ENCODE data around the gene RBM44. TPM values are rescaled to one million over a fixed set of nuclear protein-coding genes. Genes with fewer than 3 reads are reported as not detected.

The RBM44 gene
- total RNA-seq, 1 experiment from 2014 or later: 0.14 TPM

GRCh38 chr2:237877576-237878307 is 79.2 kb downstream of the RBM44 start:
- Histone ChIP-seq H3K36me3 (ENCODE audit: control insufficient read depth, insufficient read depth, low read length) (no peaks in the 10 kb centered on the region), H3K27me3 (replicated peaks; ENCODE audit: control insufficient read depth, insufficient read depth, low read length) (no peaks in the 10 kb centered on the region), H3K4me1 (no peaks in the 10 kb centered on the region), H3K4me3 (ENCODE audit: low read depth, low read length) (no peak overlapping the region), H3K9me3 (no peaks in the 10 kb centered on the region)
- Mint-ChIP-seq H3K4me3 (ENCODE audit: unreplicated experiment) (no peak overlapping the region), H3K36me3 (ENCODE audit: insufficient read depth, unreplicated experiment) (no peaks in the 10 kb centered on the region), H3K27me3 (ENCODE audit: insufficient read depth, unreplicated experiment) (no peaks in the 10 kb centered on the region), H3K9me3 (ENCODE audit: unreplicated experiment) (no peaks in the 10 kb centered on the region), H3K4me1 (ENCODE audit: low read depth, unreplicated experiment) (no peaks in the 10 kb centered on the region), H3K27ac (ENCODE audit: unreplicated experiment) (no peak overlapping the region)
- TF ChIP-seq, protein P1, sequence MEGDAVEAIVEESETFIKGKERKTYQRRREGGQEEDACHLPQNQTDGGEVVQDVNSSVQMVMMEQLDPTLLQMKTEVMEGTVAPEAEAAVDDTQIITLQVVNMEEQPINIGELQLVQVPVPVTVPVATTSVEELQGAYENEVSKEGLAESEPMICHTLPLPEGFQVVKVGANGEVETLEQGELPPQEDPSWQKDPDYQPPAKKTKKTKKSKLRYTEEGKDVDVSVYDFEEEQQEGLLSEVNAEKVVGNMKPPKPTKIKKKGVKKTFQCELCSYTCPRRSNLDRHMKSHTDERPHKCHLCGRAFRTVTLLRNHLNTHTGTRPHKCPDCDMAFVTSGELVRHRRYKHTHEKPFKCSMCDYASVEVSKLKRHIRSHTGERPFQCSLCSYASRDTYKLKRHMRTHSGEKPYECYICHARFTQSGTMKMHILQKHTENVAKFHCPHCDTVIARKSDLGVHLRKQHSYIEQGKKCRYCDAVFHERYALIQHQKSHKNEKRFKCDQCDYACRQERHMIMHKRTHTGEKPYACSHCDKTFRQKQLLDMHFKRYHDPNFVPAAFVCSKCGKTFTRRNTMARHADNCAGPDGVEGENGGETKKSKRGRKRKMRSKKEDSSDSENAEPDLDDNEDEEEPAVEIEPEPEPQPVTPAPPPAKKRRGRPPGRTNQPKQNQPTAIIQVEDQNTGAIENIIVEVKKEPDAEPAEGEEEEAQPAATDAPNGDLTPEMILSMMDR (IDR thresholded peaks at IDR 0.05; ENCODE audit: insufficient read depth in 1 of 2, low read depth in 1 of 2, low read length in 1 of 2, severe bottlenecking in 1 of 2, unreplicated experiment in 1 of 2): no peak
- BruUV-seq (replicated peaks): no TSS peak
- CTCF ChIA-PET: no interaction called here
- no peak for DNase-seq
- POLR2A ChIA-PET: no interaction called here
- intact Hi-C loops (cut with micrococcal nuclease; ENCODE audit: unreplicated experiment): no loop called here

DNA sequence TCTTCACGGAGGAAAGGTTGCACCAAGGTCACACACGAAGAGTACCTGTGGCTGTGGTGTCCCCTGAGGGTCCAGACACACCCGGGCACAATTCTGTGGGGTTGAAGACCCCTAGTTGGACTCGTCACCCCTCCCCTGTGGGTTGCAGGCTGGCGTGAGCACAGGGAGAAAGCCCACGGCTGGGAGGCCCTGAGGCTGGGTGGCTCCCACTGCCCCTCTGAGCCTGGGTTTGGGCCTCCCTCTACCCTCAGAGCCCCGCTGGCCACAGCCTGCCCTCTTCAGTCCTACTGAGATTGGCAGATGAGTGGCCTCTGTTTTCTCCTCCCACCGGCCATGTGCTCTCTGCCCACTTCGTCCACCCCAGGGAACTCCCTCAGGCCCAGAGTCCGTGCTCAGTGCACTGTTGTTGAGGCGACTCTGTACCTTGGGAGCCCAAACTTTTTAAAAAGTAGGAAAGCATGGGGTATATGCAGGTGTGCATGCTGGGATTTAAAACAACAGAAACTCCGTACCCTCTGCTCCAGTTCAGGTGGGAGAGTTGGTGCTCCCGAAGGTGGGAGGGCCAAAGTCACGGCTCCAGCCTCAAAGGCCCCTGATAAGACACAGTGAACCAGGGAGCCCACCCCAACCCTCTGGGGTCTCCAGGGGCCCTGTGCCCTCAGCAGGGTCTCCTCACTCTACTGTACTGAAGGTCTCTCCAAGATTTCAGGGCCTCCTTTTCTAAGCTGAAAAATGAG is 79.9 kb downstream of the RBM44 start:
- H3K9me3 Mint-ChIP-seq (ENCODE audit: unreplicated experiment): no peaks in the 10 kb centered on the region
- no peaks in the 10 kb centered on the region for H3K4me1 Mint-ChIP-seq (ENCODE audit: low read depth, unreplicated experiment)
- H3K27me3 Mint-ChIP-seq (ENCODE audit: insufficient read depth, unreplicated experiment): no peaks in the 10 kb centered on the region
- no peaks in the 10 kb centered on the region for H3K36me3 Mint-ChIP-seq (ENCODE audit: insufficient read depth, unreplicated experiment)
- Histone ChIP-seq H3K4me1 (no peaks in the 10 kb centered on the region), H3K9me3 (no peaks in the 10 kb centered on the region), H3K4me3 (ENCODE audit: low read depth, low read length) (no peak overlapping the region), H3K36me3 (ENCODE audit: control insufficient read depth, insufficient read depth, low read length) (no peaks in the 10 kb centered on the region), H3K27me3 (replicated peaks; ENCODE audit: control insufficient read depth, insufficient read depth, low read length) (no peaks in the 10 kb centered on the region)
- CTCF ChIA-PET: no interaction called here
- intact Hi-C loops (cut with micrococcal nuclease; ENCODE audit: unreplicated experiment): no loop called here
- H3K27ac Mint-ChIP-seq (ENCODE audit: unreplicated experiment): no peak overlapping the region
- POLR2A ChIA-PET: no interaction called here
- no TSS peak for BruUV-seq (replicated peaks)
- H3K4me3 Mint-ChIP-seq (ENCODE audit: unreplicated experiment): no peak overlapping the region
- no peak for DNase-seq
- TF ChIP-seq, protein P1 (IDR thresholded peaks at IDR 0.05; ENCODE audit: insufficient read depth in 1 of 2, low read depth in 1 of 2, low read length in 1 of 2, severe bottlenecking in 1 of 2, unreplicated experiment in 1 of 2): no peak

DNA sequence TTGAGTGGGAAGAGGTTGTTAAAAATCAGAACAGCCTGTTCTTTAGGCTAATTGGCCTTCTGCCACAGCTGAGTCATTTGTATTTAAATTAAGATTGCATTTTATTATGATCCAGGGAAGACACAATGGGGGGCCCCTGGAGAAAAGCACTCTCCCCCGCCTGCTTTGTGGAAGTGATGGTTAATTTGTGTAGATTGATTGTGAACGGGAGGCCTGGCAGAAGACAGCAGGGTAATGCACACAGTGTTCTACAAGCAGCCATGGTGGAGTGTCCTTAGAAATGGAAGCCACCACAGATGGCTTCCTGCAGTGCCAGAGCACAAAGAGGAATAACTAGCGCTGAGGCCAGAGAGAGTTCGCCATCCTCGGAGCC is 80.5 kb downstream of the RBM44 start:
- H3K36me3 ChIP-seq (ENCODE audit: control insufficient read depth, insufficient read depth, low read length): no peaks in the 10 kb centered on the region
- TF ChIP-seq, protein P1 (IDR thresholded peaks at IDR 0.05; ENCODE audit: insufficient read depth in 1 of 2, low read depth in 1 of 2, low read length in 1 of 2, severe bottlenecking in 1 of 2, unreplicated experiment in 1 of 2): no peak
- no peaks in the 10 kb centered on the region for H3K9me3 Mint-ChIP-seq (ENCODE audit: unreplicated experiment)
- DNase-seq: no peak
- ChIA-PET CTCF (no interaction called here), POLR2A (no interaction called here)
- no peaks in the 10 kb centered on the region for H3K27me3 ChIP-seq (replicated peaks; ENCODE audit: control insufficient read depth, insufficient read depth, low read length)
- H3K36me3 Mint-ChIP-seq (ENCODE audit: insufficient read depth, unreplicated experiment): no peaks in the 10 kb centered on the region
- H3K27me3 Mint-ChIP-seq (ENCODE audit: insufficient read depth, unreplicated experiment): no peaks in the 10 kb centered on the region
- intact Hi-C loops (cut with micrococcal nuclease; ENCODE audit: unreplicated experiment): no loop called here
- no TSS peak for BruUV-seq (replicated peaks)
- no peak overlapping the region for H3K4me3 Mint-ChIP-seq (ENCODE audit: unreplicated experiment)
- no peak overlapping the region for H3K4me3 ChIP-seq (ENCODE audit: low read depth, low read length)
- no peaks in the 10 kb centered on the region for H3K4me1 ChIP-seq
- H3K27ac Mint-ChIP-seq (ENCODE audit: unreplicated experiment): no peak overlapping the region
- no peaks in the 10 kb centered on the region for H3K9me3 ChIP-seq
- H3K4me1 Mint-ChIP-seq (ENCODE audit: low read depth, unreplicated experiment): no peaks in the 10 kb centered on the region
